NCI-H1694 treated with DMSO at 0.1 percent for 48 hours (cell line): ENCODE data around the gene RHOJ.
"Not testable (repeated sequence)": the region's sequence is repeated elsewhere in the genome, so short reads cannot be mapped to it uniquely, and the experiment has no call there.

Experiments used
- DNase-seq: peaks from one replicate; lab custom pipeline; 2025; lab: John Stamatoyannopoulos, UW

Gene RHOJ

DNA sequence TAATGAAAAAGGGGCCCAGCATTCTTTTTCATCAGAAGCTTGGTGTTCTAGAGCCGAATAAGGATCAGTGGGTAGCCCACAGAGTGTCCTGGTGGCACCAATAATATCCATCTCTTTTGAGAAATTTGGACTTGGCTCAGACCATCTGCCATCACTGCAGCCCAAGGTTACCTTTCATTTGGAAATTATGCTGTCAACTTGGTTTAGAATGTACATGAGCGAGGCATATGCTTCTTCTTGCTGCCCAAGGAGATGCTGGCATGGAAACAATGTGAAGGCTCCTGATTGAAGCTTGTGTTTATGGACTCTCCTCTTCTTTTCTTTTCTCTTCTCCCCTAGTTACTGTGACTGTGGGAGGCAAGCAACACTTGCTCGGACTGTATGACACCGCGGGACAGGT is 64.5 kb downstream of the RHOJ start:
- DNase-seq = no peak

DNA sequence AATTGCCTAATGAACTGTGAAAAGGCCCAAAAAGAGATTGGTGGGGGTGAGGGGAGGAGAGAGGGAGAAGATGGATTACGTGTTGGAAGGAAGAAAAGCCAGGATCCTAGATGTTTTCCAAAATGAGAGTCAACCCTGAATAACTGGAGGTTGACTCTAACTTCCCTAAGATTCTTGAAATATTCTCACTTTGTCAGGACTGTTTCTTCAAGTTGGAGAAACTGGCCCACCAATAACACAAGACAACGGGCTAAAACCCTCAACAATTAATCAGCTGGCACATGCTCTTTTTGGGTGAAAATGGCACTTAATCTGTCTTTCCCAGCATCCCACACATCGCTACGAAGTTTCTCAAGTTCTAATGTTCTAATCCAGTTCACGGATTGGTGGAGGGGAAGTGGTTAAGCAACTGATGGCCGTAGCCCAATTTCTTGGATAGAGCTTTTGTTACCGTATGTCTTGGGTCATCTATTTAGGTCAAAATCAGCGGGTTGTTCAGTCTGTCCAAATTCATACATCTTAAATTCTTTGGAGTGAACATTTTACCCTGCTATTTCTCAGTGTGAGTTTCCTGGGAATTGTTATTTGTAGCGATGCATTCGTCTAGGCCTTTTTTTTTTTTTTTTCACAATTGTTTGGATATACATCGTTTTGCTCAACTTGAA is 65.5 kb downstream of the RHOJ start:
- no peak for DNase-seq

DNA sequence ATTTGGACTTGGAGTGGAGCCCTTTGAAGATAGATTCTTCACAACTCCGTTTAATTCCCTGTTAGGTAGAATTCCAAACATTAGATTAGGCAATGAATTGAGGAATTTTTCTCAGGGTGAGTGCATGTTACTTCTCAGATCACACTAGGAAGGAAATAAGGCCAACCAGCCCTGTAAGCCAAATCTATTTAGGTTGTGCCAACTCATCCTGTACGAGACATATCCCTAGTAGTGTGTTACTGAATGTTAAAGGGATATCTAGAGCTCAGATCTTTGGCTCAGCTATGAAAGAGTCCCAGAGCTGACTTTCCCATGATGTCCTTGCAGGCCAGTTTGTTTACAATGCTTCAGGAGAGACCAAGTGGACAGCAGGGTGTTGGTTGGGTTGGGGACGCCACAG is 68.9 kb downstream of the RHOJ start:
- no peak for DNase-seq

DNA sequence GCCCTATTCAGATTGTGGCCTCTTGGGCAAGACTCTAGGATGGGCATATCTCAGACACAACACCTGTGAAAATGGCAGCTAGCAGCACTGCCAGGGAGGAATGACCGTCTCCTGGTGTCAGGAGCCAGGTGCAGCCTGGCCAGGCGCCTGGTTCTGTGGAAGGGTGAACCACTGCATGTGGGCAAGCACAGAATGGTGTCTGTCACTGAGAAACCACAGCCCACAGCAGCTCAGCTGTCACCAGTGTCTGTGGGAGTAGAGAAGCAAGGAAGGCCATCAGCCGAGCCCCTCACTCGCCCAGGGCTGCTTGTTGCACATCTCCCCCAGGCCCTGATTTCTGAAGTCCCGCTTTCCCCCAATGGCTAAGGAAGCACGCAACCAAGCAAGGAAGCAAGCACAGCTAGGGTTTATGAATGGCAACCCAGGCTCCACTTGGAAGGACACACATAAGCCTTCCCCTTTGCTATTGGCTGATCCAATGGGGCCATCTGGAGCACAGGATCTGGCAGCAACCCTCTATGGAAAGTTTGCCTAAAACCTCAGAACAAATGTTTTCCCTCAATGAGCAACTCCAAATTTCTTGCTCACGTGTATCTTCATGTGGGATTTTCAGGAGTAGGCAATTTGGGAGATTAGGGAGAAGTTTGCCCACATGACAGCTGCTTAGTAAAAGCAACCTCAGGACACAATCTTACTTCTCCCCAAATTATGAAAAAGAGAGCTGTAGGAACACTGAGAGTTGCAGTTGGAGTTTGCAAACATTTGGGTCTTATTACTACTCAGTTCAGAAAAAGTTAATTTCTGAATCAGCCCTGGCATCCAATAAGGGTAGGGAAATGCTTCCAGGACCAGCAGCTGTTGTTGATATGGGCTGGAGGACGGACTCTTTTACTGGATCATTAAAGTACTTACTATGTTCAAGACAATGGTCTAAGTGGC is 69.7 kb downstream of the RHOJ start:
- no peak for DNase-seq

DNA sequence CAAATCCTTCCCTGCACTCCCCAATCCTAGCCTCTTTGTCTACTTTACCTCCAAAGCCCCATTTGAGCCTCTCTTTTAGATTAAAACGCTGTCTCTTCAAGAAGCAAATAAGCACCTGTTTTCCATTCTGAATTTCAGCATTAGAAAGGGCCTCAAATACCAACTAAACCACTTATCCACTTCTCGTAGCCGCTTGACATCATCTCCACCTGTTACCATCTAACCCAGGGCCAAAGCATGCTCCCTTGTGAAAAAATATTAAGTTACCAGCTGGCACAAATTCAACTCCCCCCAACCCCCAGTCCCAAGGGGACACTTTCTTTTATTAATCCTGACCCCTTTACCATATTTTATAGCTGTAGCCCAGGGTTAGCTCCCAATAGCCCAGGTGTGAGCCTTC is 71.4 kb downstream of the RHOJ start:
- no peak for DNase-seq

DNA sequence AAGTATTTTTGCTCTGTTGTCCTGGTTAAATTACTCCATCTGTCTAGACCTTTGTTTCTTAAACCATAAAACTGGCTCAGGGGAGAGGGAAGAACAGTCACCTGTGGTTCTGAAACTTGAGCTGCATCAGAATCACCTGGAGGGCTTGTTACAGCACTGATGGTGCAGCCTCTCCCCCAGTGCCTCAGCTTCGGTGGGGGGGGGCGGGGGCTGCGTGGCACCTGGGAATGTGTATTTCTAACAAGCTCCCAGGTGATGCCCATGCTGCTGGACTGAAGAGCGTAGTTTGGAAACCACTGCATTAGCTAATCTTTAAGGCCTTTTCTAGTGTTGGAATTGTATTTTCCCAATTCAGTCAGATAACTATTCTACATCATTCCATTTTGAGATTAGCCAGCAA is 71.8 kb downstream of the RHOJ start:
- no peak for DNase-seq

DNA sequence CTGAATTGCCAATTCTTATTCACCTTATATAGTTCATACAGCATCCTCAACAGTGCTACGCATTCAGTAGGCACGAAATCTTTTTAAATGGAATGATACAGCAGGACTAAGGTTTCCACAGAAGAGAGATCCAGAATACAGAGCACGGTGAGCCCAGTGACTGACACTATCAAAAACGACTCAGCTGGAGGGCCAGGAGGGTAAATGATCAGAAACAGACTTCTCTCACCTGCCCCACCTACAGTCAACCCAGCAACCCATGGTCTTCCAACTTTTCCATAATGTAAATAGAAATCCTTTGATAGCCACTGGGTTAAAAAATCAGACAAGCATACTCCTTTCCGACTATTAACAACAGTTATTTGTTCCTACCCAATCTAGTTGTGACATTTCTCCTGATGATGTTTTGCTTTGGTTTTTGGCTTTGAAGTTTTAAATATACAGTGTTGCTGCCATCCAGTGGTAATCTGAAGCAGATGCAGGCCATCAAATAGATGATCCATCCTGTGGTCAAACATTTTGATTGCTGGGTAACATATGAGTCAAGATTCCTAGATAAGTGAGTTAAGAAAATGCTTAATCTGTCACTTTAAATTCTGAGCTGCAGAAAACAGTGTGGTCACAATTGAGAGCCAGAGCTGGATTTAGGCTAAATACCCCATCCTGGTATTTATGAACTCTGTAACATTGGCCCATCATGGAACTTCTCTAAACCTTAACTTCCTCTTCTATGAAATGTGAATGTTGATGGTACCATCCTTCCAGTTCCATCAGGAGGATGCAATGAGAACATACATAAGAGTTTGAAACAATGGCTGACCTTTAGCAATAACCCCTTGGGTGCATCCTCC is 72.5 kb downstream of the RHOJ start:
- peak; percentile 64 for DNase-seq

DNA sequence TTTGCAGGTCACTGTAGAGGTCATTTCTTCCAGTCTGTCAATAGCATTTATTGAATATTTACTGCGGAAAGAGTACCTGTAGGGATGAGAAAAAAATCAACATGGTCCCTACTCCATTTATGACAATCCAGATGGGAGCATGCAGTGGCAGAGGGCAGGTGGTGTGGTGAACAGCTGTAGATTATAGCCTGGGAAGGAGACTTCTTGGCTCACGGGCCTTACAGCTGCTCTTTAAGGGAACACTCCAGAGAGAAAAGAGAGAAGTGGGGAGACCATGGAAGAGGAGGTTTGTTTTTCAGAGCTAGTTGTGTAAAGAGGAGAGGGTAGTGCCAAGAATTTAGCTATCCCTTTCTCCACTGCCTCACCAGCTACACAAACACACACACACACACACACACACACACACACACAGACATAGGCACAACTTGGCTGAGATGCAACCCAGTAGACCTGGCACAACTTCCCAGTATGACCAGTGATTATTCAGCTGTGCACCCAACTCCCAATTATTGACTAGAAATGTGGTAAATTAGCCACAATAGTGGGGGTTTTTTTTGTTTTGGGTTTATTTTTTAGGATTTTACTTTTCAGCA is 73.4 kb downstream of the RHOJ start:
- DNase-seq = no peak

DNA sequence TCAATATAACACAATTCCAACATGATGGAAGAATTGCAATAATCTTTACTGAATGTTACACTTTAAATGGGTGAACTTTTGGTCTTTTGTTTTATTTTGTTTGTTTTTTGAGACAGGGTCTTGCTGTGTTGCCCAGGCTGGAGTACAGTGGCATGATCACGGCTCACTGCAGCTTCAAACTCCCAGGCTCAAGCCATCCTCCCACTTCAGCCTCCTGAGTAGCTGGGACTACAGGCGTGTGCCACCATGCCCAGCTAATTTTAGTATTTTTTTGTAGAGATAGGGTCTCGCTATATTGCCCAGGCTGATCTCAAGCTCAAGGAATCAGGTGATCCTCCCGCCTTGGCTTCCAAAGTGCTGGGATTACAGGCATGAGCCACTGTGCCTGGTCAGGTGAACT is 75.7 kb downstream of the RHOJ start:
- DNase-seq = not testable (repeated sequence)

DNA sequence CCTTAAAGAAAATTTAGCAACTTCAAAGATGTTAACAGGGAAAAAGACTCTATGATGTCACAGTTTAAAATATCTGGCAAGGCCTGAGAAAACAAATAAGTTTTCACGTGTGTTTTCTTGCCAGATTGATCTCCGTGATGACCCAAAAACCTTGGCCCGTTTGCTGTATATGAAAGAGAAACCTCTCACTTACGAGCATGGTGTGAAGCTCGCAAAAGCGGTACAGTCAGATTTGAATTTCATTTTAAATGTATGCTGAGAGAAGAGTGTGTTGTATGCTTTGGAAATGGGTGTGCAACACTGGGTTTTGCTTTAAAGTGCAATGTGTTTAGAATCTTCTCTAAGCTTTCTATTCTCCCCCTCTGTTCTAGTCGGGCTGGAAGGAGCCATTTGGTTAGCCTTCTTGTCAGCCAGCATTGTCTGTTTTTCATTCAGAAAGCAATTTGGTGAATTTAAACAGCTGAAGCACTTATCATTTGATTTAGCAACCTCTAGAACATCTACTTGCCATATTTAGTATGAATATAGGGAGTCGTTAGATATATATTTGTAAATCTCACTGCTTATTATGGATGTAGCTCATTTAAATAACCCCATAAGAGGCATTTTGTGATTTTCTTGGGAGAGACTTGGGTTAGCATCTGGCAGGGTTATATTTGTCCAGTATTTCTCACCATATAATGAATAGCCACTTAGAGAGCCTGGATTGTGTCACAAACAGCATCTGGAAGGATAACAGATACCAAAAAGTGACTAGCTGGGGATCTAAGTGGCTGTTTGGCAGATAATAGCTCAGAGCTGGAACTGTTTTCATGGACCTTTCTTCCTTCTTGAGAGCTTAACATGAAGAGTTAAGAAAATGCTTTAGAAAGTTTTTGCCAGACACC is 79.0 kb downstream of the RHOJ start:
- DNase-seq = no peak

DNA sequence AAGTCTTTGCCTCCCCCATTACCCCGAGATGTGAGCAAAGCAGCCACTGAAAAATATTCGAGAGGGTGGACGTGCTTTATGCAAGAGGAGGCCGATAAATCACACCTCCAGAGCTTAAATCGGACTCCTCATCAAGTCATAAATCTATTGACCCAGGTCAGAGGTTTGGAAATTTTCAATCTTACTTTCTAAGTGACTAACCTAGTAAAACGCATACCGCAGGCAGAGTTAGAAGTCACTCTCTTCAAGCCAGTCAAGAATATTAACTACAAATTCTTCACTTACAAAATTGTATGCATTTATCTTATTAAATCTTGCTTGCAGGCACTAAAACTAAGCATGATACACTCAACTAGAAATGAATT is 79.6 kb downstream of the RHOJ start:
- no peak for DNase-seq

DNA sequence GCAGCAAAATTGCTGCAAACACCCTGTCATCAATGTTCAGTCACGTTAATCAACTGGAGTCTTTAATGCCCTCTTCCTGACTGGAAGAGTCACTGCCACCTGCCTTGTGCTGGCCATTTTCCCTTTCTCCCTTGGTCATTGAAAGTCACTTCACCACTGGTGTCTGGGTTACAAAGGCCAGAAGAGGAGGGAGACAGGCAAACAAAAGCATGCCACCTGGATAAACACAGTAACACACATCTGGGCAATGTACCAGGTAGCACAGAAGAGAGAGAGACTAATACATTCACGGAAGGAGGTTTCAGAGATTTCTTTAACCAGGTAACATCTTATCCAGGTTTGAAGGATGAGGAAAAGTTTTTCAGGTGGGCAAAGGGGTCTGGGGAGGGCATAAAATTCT is 81.8 kb downstream of the RHOJ start:
- DNase-seq = no peak

DNA sequence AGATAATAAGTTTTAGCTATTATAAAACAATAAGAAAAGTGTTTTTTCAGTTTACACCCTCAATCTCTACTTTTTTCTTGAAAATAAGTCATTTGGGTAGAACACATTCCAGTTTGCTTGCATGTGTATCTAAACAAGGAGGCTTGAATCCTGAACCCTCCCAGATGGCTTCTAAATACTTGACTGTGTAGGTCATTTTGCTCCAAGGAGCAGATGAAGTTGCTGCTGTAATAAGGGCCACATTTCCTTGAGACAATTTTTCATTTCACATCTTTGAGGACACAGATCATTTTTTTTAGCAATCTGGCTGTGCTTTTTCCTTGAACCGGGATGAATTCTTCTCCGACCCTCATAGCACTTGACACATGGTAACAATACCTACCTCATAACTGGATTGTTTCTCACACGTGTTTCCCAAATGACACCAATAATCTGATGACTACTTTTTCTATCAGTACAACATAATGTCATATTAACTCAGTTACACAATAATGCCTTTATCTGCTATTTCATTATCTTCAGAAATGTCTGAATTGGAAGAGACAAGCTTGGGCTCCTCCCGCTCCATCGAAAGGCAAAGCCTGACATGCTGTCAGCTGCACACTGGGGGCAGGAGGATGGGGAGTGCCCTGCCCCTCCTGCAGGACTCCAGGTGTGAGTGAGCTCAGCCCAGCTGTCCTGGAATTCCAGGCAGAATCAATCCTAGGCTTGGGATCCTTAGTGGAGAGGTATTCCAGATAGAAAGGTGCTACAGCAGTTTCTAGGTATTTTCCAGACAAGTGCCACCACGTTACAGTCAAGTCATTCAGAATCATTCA is 83.6 kb downstream of the RHOJ start:
- DNase-seq = no peak

DNA sequence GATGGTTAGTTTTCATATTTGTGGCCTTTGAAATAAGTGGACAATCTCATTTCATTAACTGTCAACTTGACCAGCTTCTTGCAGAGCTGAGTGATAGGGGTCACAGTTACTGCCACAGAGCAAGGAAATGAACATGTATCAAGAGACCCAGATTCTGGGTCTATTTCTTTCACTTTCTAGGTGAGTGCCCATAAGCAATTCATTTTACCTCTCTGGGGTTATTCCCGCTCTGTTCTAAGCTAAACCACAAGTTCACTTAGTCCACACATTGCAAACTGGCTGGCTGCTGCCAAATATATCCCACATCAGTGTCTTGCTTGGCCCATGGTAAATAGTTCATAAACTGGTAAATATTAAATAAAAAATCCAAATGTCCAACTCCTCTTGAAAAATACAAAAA is 84.6 kb downstream of the RHOJ start:
- no peak for DNase-seq

DNA sequence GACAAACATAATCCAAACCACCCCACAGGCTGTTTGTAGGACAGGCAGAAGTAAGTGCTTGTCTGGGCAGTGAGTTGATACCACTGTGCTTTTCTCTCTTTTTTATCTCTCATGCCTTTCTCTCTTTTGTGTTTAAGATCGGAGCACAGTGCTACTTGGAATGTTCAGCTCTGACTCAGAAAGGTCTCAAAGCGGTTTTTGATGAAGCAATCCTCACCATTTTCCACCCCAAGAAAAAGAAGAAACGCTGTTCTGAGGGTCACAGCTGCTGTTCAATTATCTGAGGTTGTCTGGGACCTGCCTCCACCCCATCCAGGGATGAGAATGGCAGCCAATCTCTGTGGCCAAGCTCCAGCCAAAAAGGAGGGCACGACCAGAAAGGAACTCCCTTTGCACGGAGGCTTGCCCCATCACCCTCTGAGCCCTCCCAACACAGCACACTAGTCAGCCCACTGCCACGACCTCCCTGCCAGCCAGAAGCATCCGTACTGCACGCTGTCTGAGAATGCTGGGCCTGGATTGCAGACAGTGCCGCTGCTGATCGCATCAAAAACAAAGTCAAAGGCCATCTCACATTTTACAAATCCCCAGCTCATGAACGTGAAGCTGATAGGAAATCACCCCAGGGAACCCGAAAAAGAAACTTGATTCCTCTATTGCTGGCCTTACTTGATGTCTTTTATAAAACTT is 86.6 kb downstream of the RHOJ start:
- DNase-seq = no peak

DNA sequence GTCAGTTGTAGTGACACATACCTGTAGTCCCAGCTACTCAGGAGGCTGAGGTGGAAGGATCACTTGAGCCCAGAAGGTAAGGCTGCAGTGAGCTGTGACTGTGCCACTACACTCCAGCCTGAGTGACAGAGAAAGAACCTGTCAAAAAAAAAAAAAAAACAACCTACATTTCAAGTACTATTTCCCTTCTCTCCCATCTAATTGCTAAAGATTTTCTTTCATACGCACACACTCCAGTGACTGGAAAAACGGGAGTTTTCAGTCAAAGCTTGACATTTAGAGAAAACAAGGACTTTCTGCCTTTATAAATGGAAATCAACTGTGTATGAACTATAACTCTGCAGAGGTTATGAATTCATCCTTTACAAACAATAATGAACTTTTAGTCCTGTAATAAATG is 88.6 kb downstream of the RHOJ start:
- no peak for DNase-seq

DNA sequence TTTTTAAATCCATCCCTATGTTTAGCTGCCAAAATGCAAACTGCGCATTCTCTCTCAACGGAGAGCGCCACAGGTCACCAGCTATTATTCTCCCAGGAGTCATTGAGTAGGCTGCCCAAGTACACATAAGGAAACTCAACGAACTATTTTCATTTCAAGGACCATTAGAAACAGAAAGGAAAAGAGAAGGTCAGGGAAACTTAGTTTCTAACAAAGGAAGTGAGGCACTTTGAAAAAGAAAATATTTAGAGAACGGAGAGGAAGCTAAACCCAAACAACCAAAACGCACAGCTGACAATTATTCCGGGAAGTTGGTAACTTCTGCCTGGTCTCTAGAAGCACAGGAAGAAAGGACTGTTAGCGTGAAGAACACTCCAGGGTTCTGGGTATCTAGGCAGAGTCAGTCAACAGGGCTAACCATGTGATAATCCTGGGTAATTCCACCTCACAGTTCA is 91.0 kb downstream of the RHOJ start:
- DNase-seq = no peak

DNA sequence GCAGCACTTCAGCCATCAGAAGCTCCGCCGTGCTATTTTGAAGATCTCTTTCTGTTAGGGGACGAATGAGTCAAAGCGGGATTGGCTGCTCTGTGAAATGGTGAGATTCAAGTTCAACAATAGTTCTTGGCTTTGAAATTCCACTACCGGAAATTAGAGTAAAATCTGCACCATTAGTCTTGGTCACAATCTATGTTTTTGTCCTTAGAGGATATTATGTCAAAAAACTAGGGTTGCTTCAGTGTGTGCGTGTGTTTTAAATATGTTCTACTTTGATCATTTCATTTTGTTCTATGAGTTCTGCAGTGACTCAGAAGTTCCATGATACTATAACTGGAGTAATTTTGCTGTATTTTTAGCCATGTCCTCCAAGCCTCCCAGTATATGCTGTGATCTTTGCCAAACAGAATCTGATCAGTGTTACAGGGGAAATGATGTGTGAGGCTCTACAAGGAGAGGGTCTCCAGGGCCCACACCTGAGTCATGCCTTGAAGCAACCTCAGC is 91.9 kb downstream of the RHOJ start:
- DNase-seq = no peak

DNA sequence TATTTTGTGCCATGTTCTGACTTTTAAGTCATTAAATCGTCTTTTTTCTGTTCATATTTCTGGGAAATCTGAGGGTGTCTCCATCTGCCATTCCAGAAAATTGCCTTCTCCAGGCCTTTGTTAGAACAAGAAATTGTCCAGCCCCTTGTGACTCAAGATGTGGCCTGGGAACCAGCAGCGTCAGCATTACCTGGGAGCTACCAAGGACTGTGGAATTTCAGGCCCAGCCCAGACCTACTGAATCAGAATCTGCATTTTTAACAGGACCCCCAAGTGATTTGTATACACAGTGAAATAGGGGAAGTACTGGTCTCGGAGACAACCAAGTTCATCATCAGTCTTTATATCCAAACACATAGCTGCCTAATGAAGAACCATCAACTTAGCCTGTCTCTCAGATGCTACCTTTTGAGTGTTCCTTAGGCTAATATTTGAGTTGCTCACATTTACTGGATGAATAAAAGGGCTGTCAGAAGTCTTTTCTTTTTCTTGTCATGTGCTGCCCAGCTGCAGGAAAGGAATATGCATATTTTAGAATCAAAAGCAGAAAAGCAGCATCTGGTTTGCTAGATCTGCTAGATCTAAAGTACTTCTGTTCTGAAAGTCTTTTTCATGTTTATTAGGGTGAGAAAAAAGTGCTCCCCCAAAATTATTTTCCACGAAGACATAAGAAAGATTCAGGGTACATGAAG is 93.3 kb downstream of the RHOJ start:
- DNase-seq = no peak
